ENCODE measurements around the gene THOC6.

- TF ChIP-seq CTCF (IDR thresholded peaks at IDR 0.05; ENCODE audit: low read depth, low read length, poor library complexity, severe bottlenecking): no peak
- no peak for TF ChIP-seq EZH2phosphoT487 (IDR thresholded peaks at IDR 0.05; ENCODE audit: borderline replicate concordance, low read length)
These were observed 38.7 kb downstream of the THOC6 start for GRCh38 chr16:3062553-3062952.

Measured in DOHH2 (cell line).